ENCODE measurements around the gene PDCD1LG2.
A peak's percentile ranks its signal among the peaks of the same experiment; 100 is the strongest.

Gene PDCD1LG2

DNA sequence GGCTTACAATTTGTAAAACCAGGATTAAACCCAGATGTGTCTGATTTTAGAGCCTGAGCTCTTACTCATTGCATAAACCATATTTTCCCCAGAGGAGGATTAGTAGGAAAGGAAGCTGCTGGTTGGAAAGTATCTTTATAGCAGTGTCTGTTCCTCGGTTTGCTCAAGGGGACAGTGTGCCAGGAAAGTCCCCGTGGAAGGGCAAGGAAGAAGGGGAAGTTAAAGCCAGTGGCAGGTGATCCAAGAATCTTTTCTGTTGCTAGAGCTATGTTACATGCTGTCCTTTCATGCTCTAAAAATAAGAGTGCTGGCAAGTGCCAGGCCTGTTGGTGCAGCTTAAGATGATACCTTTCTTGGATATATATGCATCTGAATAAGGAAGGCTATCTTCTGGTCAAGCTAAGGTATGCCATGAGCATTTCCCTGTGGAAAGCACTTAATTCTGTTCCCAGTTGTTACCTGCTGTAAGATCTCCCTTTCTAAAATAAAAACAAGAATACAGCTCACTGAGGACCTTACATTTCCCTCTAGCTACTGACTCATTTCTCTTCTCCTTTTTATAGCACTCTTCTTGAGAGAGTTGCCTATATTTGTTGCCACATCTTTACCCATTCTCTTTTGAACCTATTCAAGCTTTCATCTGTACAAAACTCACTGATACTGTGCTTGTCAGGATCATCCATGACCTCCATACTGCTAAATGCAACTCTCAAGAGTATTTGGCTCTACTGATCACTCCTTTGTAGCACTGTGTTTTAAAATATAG is 8.0 kb downstream of the PDCD1LG2 start:
- no peak overlapping the region for H3K4me3 ChIP-seq (ENCODE audit: low read length)
- TF ChIP-seq, protein P1, sequence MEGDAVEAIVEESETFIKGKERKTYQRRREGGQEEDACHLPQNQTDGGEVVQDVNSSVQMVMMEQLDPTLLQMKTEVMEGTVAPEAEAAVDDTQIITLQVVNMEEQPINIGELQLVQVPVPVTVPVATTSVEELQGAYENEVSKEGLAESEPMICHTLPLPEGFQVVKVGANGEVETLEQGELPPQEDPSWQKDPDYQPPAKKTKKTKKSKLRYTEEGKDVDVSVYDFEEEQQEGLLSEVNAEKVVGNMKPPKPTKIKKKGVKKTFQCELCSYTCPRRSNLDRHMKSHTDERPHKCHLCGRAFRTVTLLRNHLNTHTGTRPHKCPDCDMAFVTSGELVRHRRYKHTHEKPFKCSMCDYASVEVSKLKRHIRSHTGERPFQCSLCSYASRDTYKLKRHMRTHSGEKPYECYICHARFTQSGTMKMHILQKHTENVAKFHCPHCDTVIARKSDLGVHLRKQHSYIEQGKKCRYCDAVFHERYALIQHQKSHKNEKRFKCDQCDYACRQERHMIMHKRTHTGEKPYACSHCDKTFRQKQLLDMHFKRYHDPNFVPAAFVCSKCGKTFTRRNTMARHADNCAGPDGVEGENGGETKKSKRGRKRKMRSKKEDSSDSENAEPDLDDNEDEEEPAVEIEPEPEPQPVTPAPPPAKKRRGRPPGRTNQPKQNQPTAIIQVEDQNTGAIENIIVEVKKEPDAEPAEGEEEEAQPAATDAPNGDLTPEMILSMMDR (conservative IDR thresholded peaks at IDR 0.05; ENCODE audit: low read length): no peak
- peak; percentile 67 for DNase-seq (ENCODE audit: low read depth)

DNA sequence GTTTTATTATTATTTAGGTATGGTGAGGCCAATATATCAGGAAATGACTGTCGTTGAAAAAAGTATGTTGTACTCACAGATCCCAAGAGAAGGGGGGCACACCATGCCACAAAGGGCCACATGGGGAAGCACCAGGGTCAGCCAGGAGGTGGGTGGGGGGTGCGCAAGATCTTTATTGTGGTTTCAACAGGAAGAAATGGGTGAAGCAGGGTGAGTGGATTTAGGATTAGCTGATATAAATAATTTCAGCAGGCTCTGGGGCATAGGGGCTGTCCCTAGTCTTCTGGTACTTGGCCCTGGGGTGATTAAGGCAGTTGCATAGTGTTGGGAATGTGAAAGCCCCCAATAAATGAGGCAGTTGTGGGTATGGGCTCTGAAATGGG is 8.6 kb downstream of the PDCD1LG2 start:
- TF ChIP-seq, protein P1 (conservative IDR thresholded peaks at IDR 0.05; ENCODE audit: low read length): no peak
- DNase-seq (ENCODE audit: low read depth): no peak
- H3K4me3 ChIP-seq (ENCODE audit: low read length): no peak overlapping the region

GRCh38 chr9:5524090-5524489 is 13.8 kb downstream of the PDCD1LG2 start:
- H3K4me3 ChIP-seq (ENCODE audit: low read length): no peak overlapping the region
- TF ChIP-seq, protein P1 (conservative IDR thresholded peaks at IDR 0.05; ENCODE audit: low read length): no peak
- no peak for DNase-seq (ENCODE audit: low read depth)

- TF ChIP-seq, protein P1 (conservative IDR thresholded peaks at IDR 0.05; ENCODE audit: low read length): no peak
- H3K4me3 ChIP-seq (ENCODE audit: low read length): no peak overlapping the region
- no peak for DNase-seq (ENCODE audit: low read depth)
Measured at GRCh38 chr9:5529683-5530221, 19.4 kb downstream of the PDCD1LG2 start.

- DNase-seq (ENCODE audit: low read depth): no peak
Measured at GRCh38 chr9:5531101-5531882, 21.0 kb downstream of the PDCD1LG2 start.

GRCh38 chr9:5532306-5532705 is 22.0 kb downstream of the PDCD1LG2 start:
- TF ChIP-seq, protein P1 (conservative IDR thresholded peaks at IDR 0.05; ENCODE audit: low read length): no peak
- DNase-seq (ENCODE audit: low read depth): no peak
- H3K4me3 ChIP-seq (ENCODE audit: low read length): no peak overlapping the region

More at GRCh38 chr9:5531101-5531882, 21.0 kb downstream of the PDCD1LG2 start:
- H3K4me3 ChIP-seq (ENCODE audit: low read length): no peak overlapping the region
- TF ChIP-seq, protein P1 (conservative IDR thresholded peaks at IDR 0.05; ENCODE audit: low read length): no peak
